HG02588 (cell line): ENCODE measurements around the gene COPZ2.
"Not testable (repeated sequence)": the region's sequence is repeated elsewhere in the genome, so short reads cannot be mapped to it uniquely, and the experiment has no call there.

ENCODE experiments used
- ATAC-seq: cut with Tn5 transposase; IDR thresholded peaks from one replicate; pipeline ENCODE4 v1.9.1; 2021; ENCODE audit warnings: mild to moderate bottlenecking, moderate library complexity; ENCODE audit not compliant: unreplicated experiment

COPZ2 gene

DNA sequence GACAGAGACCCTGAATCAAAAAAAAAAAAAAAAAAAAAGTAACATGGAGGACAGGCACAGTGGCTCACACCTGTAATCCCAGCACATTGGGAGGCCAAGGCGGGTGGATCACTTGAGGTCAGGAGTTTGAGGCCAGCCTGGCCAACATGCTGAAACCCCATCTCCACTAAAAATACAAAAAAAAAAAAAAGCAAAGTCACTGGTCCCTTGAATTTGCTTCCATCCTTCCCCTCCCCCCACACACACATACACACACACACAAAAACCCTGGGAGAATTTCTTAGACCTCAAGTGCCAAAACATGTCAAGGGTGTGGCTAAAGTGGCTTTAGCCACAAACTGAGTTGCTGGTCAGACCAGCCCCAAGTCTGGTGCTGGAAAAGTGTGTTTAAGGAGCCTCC is 49.2 kb downstream of the COPZ2 start:
- not testable (repeated sequence) for ATAC-seq

- no peak for ATAC-seq
Measured at GRCh38 chr17:47987240-47987835, 50.3 kb downstream of the COPZ2 start.

- ATAC-seq = no peak
Measured at GRCh38 chr17:47986520-47986919, 51.1 kb downstream of the COPZ2 start.

DNA sequence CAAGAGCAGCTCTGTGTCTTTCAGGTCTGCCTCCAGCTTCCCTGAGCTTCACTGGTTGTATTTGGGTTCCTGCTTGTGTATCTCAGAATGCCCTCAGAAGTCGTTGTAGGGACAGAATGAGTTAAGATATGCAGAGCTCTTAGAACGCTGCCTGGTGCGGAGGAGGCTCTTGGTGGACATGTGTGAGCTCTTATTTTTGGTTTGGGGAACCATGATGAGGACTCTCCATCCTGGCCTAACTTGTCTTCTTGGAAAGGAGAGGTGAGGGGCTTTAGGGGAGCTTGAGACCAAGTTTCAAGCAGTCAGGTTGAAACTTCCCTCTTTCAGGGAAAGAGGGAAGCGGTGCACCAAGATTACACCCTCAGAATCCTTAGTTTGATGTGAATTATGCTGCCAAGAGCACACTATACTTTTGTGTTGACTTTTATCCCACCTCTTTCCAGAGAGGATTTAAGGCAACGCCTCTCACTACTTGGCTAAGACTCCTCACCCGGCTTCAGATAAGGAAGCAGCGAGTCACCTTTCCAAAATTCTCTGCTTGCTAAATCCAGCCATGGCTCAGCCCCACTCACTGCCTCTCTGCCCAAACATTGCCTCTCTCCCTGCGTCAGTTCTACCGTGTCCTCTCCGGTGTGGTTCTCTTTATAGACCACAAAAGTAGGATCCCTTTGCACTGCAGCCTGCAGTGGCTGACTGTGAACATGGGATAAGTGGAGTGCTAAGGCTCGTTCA is 53.9 kb downstream of the COPZ2 start:
- ATAC-seq = no peak

DNA sequence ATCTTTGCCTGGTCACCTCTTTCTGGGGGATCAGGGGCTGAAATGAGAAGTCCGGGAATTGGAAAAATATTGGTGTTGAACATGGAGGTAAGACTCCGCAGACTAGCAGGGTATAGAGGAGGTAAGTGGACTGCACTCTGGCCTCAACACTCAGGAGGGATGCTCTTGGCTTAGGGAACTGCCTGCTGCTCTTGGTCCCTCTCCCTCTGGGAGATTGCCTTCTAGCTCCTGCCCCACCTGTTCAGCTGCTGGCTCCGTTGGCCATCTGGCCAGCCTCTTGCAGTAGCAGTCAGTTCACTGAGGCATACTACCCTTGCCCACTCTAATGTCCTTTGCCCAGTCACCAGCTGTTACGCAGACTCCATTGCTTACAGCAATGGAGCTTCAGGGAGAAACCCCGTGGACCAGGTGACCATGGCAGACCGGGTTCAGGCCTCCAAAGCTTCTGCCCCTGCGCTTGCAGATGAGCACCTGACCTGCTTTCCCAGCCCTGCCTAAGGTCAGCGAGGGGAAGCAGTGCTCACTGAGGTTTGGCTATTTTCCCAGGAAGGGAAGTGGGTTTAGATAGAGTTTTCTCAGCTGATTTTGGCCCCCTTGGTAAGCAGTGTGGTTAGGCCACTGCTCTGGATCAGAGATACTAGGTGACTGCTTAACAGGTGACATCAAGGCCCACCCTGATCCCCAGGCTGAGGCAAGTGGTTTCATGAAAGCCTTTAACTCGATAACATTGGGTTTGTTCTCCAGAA is 54.8 kb downstream of the COPZ2 start:
- no peak for ATAC-seq

DNA sequence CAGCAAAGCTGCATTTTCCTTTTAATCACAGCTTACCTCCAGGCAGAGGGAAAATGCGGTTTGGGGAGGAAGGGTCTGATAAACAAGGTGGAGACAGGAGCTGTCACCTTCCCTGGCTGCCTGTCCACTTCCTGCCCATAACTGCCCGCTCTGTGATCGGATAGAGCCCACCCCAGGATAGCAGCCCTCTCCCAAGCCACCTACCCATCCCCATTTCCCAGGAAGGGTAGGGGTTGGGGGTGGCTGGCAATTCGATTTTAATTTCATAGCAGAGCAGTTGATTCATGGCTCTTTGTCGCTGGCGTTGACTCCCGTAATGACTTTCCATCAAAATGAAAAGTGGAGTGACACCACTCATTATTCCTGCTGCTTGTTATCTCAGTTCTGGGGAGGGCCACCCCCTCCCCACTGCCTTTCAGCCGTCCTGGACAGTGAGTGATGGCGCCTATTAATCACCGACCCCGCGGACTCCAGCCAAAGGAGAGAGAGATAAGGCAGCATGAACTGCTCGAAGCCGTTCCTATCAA is 55.4 kb downstream of the COPZ2 start:
- no peak for ATAC-seq

DNA sequence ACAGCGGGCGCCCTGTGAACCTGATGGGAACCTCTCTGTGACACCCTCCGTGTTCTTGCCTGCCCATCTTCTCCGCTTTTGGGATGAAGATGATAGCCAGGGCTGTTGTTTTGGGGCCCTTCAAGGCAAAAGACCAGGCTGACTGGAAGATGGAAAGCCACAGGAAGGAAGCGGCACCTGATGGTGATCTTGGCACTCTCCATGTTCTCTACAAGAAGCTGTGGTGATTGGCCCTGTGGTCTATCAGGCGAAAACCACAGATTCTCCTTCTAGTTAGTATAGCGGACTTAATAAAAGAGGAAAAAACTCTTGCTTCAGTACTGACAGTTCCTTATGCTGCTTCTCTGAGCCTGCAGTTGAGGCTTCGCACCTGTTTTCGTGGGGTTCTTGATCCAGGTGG is 56.1 kb downstream of the COPZ2 start:
- no peak for ATAC-seq

DNA sequence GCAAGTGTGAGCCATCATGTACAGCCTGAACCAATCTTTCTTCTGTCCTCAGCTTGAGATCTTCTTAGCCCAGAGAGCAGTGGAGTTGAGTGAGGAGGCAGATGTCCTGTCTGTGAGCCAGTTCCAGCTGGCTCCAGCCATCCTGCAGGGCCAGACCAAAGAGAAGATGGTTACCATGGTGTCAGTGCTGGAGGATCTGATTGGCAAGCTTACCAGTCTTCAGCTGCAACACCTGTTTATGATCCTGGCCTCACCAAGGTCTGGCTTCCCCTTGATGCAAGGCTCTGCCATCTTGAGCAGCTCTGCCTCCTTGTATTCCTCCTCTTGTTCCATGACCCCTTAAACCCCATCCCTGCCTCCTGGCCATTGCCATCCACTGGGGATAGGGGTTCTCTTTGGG is 57.1 kb downstream of the COPZ2 start:
- ATAC-seq = no peak

DNA sequence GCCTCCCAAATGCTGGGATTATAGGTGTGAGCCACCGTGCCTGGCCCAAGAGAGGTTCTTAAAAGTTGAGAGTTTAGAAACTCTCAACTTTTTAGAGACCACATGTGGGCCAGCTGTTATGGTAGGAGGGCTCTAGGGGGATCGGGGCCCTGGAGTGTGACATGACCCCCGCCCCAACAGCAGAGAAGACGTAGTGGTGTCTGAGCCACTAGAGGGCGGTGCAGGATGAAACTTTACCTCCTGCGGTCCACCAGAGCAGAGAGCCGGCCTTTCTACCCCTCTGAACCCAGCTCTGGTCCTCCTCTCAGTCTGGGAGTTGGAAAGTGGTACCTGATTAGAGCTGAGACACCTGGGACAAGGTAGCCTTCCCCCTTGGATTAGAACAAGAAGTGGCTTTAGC is 59.3 kb downstream of the COPZ2 start:
- no peak for ATAC-seq
